ENCODE results near the gene HNRNPR. TPM values are rescaled to one million over a fixed set of nuclear protein-coding genes. Genes with fewer than 3 reads are reported as not detected.

The HNRNPR gene
- polyA plus RNA-seq, 1 of the 3 experiments (the other 2 are of a cell fraction), result 111 TPM

DNA sequence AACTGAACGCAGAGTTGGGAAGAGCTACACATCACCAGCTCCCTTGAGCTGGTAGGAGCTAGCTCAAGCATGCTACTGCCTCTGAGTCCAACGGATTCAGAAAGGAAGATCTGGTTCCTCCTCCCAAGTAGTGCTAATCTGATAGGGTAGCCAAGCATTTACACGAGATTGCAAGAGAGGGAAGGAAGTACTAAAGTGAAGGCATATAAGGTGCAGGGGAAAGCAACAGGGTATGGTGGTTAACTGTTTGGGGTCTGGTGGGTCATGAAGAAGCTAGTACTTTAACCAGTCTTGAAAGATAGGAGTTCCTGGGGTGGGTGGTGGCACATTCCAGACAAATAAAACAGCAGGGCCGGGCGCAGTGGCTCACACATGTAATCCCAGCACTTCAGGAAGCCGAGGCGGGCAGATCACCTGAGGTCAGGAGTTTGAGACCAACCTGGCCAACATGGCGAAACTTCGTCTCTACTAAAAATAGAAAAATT, 45.8 kb upstream of the HNRNPR start:
- Histone ChIP-seq H3K9me2 (no peaks in the 10 kb centered on the region), H3K4me2 (no peak overlapping the region), H3K79me2 (ENCODE audit: insufficient read depth) (no peaks in the 10 kb centered on the region), H3K9me3 (no peaks in the 10 kb centered on the region), H3K27me3 (ENCODE audit: insufficient read depth) (no peaks in the 10 kb centered on the region), H3K36me3 (replicated peaks in 1 of 2; ENCODE audit: control insufficient read depth in 1 of 2, insufficient read depth in 2 of 2, low read length in 1 of 2) (no peaks in the 10 kb centered on the region), H3K9ac (no peak overlapping the region), H2AFZ (ENCODE audit: low read depth) (no peak overlapping the region), H3F3A (replicated peaks; ENCODE audit: insufficient read depth) (peaks cover 22% of the 10 kb centered on the region), H3K27ac (ENCODE audit: low read depth in 2 of 2, low read length in 1 of 2) (no peak overlapping the region), H3K4me3 (ENCODE audit: low read depth in 2 of 2, low read length in 1 of 2) (no peak overlapping the region), H4K20me1 (ENCODE audit: insufficient read depth) (no peaks in the 10 kb centered on the region), H3K4me1 (ENCODE audit: control insufficient read depth in 1 of 2, insufficient read depth in 2 of 2, low read depth in 1 of 2, low read length in 1 of 2) (peaks cover 3 to 19% of the 10 kb centered on the region in 2 experiments; a peak in 3 of 4 replicates)
- POLR2A ChIA-PET, result no interaction called here
- WGBS (ENCODE audit: low lambda C conversion rate), result 88% methylated on average over 9 of the region's 9 CpGs
- no peak for TF ChIP-seq POLR2AphosphoS5 (IDR thresholded peaks at IDR 0.05; ENCODE audit: low read depth, low read length)
- no peak for TF ChIP-seq GATA2 (CRISPR knock-in tag; IDR thresholded peaks at IDR 0.05)
- TF ChIP-seq, protein P1, sequence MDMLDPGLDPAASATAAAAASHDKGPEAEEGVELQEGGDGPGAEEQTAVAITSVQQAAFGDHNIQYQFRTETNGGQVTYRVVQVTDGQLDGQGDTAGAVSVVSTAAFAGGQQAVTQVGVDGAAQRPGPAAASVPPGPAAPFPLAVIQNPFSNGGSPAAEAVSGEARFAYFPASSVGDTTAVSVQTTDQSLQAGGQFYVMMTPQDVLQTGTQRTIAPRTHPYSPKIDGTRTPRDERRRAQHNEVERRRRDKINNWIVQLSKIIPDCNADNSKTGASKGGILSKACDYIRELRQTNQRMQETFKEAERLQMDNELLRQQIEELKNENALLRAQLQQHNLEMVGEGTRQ (IDR thresholded peaks at IDR 0.05; ENCODE audit: borderline replicate concordance, low read depth, low read length), result no peak
- TF ChIP-seq JUND (IDR thresholded peaks at IDR 0.05), result no peak
- no peak for TF ChIP-seq USF1 (IDR thresholded peaks at IDR 0.05; ENCODE audit: borderline replicate concordance, low read depth)
- no peak for TF ChIP-seq RCOR1 (IDR thresholded peaks at IDR 0.05; ENCODE audit: low read length)
- TF ChIP-seq PBX3 (IDR thresholded peaks at IDR 0.05), result no peak
- TF ChIP-seq ELF1 (IDR thresholded peaks at IDR 0.05), result no peak
- TF ChIP-seq RAD21 (IDR thresholded peaks at IDR 0.05; ENCODE audit: low read length), result no peak
- TF ChIP-seq, protein P2, sequence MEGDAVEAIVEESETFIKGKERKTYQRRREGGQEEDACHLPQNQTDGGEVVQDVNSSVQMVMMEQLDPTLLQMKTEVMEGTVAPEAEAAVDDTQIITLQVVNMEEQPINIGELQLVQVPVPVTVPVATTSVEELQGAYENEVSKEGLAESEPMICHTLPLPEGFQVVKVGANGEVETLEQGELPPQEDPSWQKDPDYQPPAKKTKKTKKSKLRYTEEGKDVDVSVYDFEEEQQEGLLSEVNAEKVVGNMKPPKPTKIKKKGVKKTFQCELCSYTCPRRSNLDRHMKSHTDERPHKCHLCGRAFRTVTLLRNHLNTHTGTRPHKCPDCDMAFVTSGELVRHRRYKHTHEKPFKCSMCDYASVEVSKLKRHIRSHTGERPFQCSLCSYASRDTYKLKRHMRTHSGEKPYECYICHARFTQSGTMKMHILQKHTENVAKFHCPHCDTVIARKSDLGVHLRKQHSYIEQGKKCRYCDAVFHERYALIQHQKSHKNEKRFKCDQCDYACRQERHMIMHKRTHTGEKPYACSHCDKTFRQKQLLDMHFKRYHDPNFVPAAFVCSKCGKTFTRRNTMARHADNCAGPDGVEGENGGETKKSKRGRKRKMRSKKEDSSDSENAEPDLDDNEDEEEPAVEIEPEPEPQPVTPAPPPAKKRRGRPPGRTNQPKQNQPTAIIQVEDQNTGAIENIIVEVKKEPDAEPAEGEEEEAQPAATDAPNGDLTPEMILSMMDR (IDR thresholded peaks at IDR 0.05), result no peak
- TF ChIP-seq CHD2 (IDR thresholded peaks at IDR 0.05; ENCODE audit: low read length, partially characterized antibody), result no peak
- TF ChIP-seq SIN3A (IDR thresholded peaks at IDR 0.05; ENCODE audit: borderline replicate concordance, low read depth, low read length), result no peak
- no peak for TF ChIP-seq ZBTB33 (IDR thresholded peaks at IDR 0.05; ENCODE audit: borderline replicate concordance, low read depth)
- no peak for TF ChIP-seq FOXJ3 (CRISPR knock-in tag; IDR thresholded peaks at IDR 0.05)
- no peak for TF ChIP-seq TCF12 (IDR thresholded peaks at IDR 0.05)
- no peak for TF ChIP-seq EZH2phosphoT487 (IDR thresholded peaks at IDR 0.05; ENCODE audit: borderline replicate concordance, low read depth)
- no peak for TF ChIP-seq FOXM1 (IDR thresholded peaks at IDR 0.05; ENCODE audit: low read depth)
- TF ChIP-seq FOSL2 (IDR thresholded peaks at IDR 0.05; ENCODE audit: borderline replicate concordance, low read depth), result no peak
- CTCF ChIA-PET, result interaction anchor here (1.9 kb wide), 1 partner anchor 14 kb away, joined by 10 read pairs; no protein-coding TSS in a partner anchor
- no peak for DNase-seq
